H9 (cell line): Measurements from ENCODE around the gene UNC79. TPM values are rescaled to one million over a fixed set of nuclear protein-coding genes. Genes with fewer than 3 reads are reported as not detected.

ENCODE experiments used
- DNase-seq: peaks from one replicate; pipeline ENCODE4 v3.0.0-alpha.2; 2017
- H2AFZ ChIP-seq: one replicate; pipeline ENCODE4 v1.6.1; 2013; ENCODE audit warnings: mild to moderate bottlenecking, low read length, control low read depth, moderate library complexity
- H2AK5ac ChIP-seq: 2 replicates; pipeline ENCODE4 v1.6.1; 2013; ENCODE audit warnings: low read length, control low read depth, mixed read lengths; ENCODE audit not compliant: insufficient read length
- H2BK120ac ChIP-seq: one replicate; pipeline ENCODE4 v1.6.1; 2013; ENCODE audit warnings: low read depth, mild to moderate bottlenecking, low read length, control low read depth, inconsistent platforms; ENCODE audit not compliant: poor library complexity, severe bottlenecking
- H2BK12ac ChIP-seq: 2 replicates; pipeline ENCODE4 v1.6.1; 2013; ENCODE audit warnings: low read length, control low read depth, mixed read lengths, low read depth; ENCODE audit not compliant: insufficient read length
- H2BK15ac ChIP-seq: 2 replicates; pipeline ENCODE4 v1.6.1; 2013; ENCODE audit warnings: low read depth, low read length, control low read depth
- H2BK20ac ChIP-seq: one replicate; pipeline ENCODE4 v1.6.1; 2013; ENCODE audit warnings: low read depth, mild to moderate bottlenecking, low read length, control low read depth, inconsistent platforms; ENCODE audit not compliant: poor library complexity, severe bottlenecking
- H2BK5ac ChIP-seq: 2 replicates; pipeline ENCODE4 v1.6.1; 2013; ENCODE audit warnings: low read length, control low read depth, mixed read lengths; ENCODE audit not compliant: insufficient read length
- H3K14ac ChIP-seq: 2 replicates; pipeline ENCODE4 v1.6.1; 2013; ENCODE audit warnings: low read length, control low read depth; ENCODE audit not compliant: insufficient read depth
- H3K18ac ChIP-seq: 2 replicates; pipeline ENCODE4 v1.6.1; 2013; ENCODE audit warnings: low read depth, mild to moderate bottlenecking, mixed read lengths, low read length, control low read depth; ENCODE audit not compliant: insufficient read length
- H3K23ac ChIP-seq: 2 replicates; pipeline ENCODE4 v1.6.1; 2013; ENCODE audit warnings: low read length, control low read depth, mixed read lengths, low read depth; ENCODE audit not compliant: insufficient read length
- H3K23me2 ChIP-seq: 2 replicates; pipeline ENCODE4 v1.6.1; 2013; ENCODE audit warnings: low read depth, mild to moderate bottlenecking, mixed read lengths, low read length, control low read depth; ENCODE audit not compliant: insufficient read length, poor library complexity, severe bottlenecking
- H3K27ac ChIP-seq: 2 replicates; pipeline ENCODE4 v1.5.1; 2013; ENCODE audit warnings: low read length, control low read depth, mixed read lengths, low read depth; ENCODE audit not compliant: insufficient read length
- H3K27me3 ChIP-seq: 2 replicates; pipeline ENCODE4 v1.6.1; 2013; ENCODE audit warnings: low read length, control low read depth, inconsistent platforms; ENCODE audit not compliant: insufficient read depth
- H3K4ac ChIP-seq: 2 replicates; pipeline ENCODE4 v1.6.1; 2013; ENCODE audit warnings: low read depth, mild to moderate bottlenecking, control low read depth, inconsistent platforms, low read length, moderate library complexity
- H3K4me1 ChIP-seq: 2 replicates; pipeline ENCODE4 v1.6.1; 2013; ENCODE audit warnings: low read length, control low read depth, inconsistent platforms; ENCODE audit not compliant: insufficient read depth
- H3K4me2 ChIP-seq: 2 replicates; pipeline ENCODE4 v1.6.1; 2013; ENCODE audit warnings: low read length, control low read depth, mixed read lengths; ENCODE audit not compliant: insufficient read length, insufficient read depth
- H3K56ac ChIP-seq: 2 replicates; pipeline ENCODE4 v1.6.1; 2013; ENCODE audit warnings: low read depth, mild to moderate bottlenecking, mixed read lengths, low read length, control low read depth; ENCODE audit not compliant: insufficient read length
- H3K79me1 ChIP-seq: 2 replicates; pipeline ENCODE4 v1.6.1; 2013; ENCODE audit warnings: low read depth, mild to moderate bottlenecking, moderate library complexity, low read length, control low read depth, inconsistent platforms; ENCODE audit not compliant: insufficient read depth, poor library complexity, severe bottlenecking
- H3K79me2 ChIP-seq: 2 replicates; pipeline ENCODE4 v1.6.1; 2013; ENCODE audit warnings: low read length, control low read depth, inconsistent platforms; ENCODE audit not compliant: insufficient read depth
- H3K9ac ChIP-seq: 2 replicates; pipeline ENCODE4 v1.6.1; 2013; ENCODE audit warnings: low read length, control low read depth, mixed read lengths; ENCODE audit not compliant: insufficient read length; ENCODE audit errors: extremely low read depth
- H3K9me3 ChIP-seq: one replicate; pipeline ENCODE4 v1.6.1; 2013; ENCODE audit warnings: low read depth, low read length, inconsistent platforms; ENCODE audit not compliant: control insufficient read depth
- H3T11ph ChIP-seq: one replicate; pipeline ENCODE4 v1.6.1; 2013; ENCODE audit warnings: mild to moderate bottlenecking, low read length, control low read depth, inconsistent platforms
- H4K20me1 ChIP-seq: one replicate; pipeline ENCODE4 v1.6.1; 2013; ENCODE audit not compliant: control insufficient read depth, insufficient read length, insufficient read depth
- H4K5ac ChIP-seq: 2 replicates; pipeline ENCODE4 v1.6.1; 2013; ENCODE audit warnings: low read depth, mild to moderate bottlenecking, mixed read lengths, low read length, control low read depth; ENCODE audit not compliant: insufficient read length
- H4K8ac ChIP-seq: replicated peaks from 2 replicates; pipeline ENCODE4 v1.6.1; 2013; ENCODE audit warnings: low read length, control low read depth, mixed read lengths, low read depth; ENCODE audit not compliant: insufficient read length
- H4K91ac ChIP-seq: 2 replicates; pipeline ENCODE4 v1.6.1; 2013; ENCODE audit warnings: low read depth, mild to moderate bottlenecking, moderate library complexity, mixed read lengths, low read length, control low read depth; ENCODE audit not compliant: insufficient read length
- H3K27ac Mint-ChIP-seq, 3 experiments: 2 replicates in 2 of 3; 3 replicates in 1 of 3; pipeline ENCODE4 v1.8.0; 2020 to 2021; ENCODE audit warnings: mixed read lengths in 3 of 3, mild to moderate bottlenecking in 1 of 3, moderate library complexity in 1 of 3
- H3K27me3 Mint-ChIP-seq: 2 replicates; pipeline ENCODE4 v1.8.0; 2021; ENCODE audit warnings: low read depth, mild to moderate bottlenecking, moderate library complexity, mixed read lengths
- H3K36me3 Mint-ChIP-seq, 3 experiments: 2 replicates in 2 of 3; 3 replicates in 1 of 3; pipeline ENCODE4 v1.8.0; 2020 to 2021; ENCODE audit warnings: low read depth in 3 of 3, mixed read lengths in 3 of 3; ENCODE audit not compliant: insufficient read depth in 1 of 3
- H3K4me1 Mint-ChIP-seq, 2 experiments: 2 replicates each; pipeline ENCODE4 v1.8.0; 2020; ENCODE audit warnings: mixed read lengths in 2 of 2
- H3K4me3 Mint-ChIP-seq, 2 experiments: 2 replicates in 1 of 2; 3 replicates in 1 of 2; pipeline ENCODE4 v1.8.0; 2020 to 2021; ENCODE audit warnings: mild to moderate bottlenecking in 2 of 2, mixed read lengths in 2 of 2, moderate library complexity in 1 of 2
- H3K9me3 Mint-ChIP-seq, 2 experiments: 2 replicates in 1 of 2; 3 replicates in 1 of 2; pipeline ENCODE4 v1.8.0; 2020; ENCODE audit warnings: mild to moderate bottlenecking in 2 of 2, mixed read lengths in 2 of 2, moderate library complexity in 1 of 2
- CTCF ChIP-seq: fragments of 200-600 bp; sonication (generic); conservative IDR thresholded peaks from 3 replicates; pipeline ENCODE4 v1.8.0; 2021; ENCODE audit warnings: antibody characterized with exemption, mild to moderate bottlenecking
- WGBS: extraction: QIAGEN DNeasy Blood & Tissue Kit; methylation state at CpG from one replicate; pipeline ENCODE4 v1.1.7; 2013; ENCODE audit warnings: missing lambda C conversion rate, low lambda C conversion rate, mixed read lengths; ENCODE audit not compliant: insufficient read length; ENCODE audit errors: extremely low coverage; 5-methylcytosine and 5-hydroxymethylcytosine counted together
- total RNA-seq: library from RNA; stranded (reverse); gene quantifications from 2 replicates; pipeline ENCODE4 v1.2.1, GENCODE V29; 2021

Gene UNC79
- total RNA-seq, 1 experiment from 2014 or later: 3.0 TPM

DNA sequence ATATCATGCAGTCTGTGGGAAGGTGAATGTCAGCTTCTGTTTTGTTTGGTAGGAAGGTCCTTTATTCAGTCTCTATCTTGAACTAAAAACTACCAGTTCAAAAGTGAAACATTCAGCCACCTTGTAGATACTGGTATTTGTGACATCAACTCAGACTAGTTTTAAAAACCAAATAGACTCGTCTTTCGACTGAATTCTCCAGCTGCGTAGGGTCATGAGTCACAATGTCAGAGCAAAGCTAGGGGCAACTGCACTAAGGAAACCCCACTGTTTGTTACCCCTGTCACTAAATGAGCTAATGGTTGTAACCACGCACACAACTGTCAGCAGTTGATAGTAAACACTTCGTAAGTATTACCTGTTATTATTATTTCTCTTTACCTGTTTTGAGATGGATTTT, 212.9 kb downstream of the UNC79 start:
- Histone ChIP-seq H3K4me1 (no peaks in the 10 kb centered on the region), H4K5ac (no peak overlapping the region), H3K4ac (no peak overlapping the region), H3K4me2 (no peak overlapping the region), H2BK5ac (no peak overlapping the region), H3K9me3 (no peaks in the 10 kb centered on the region), H3K56ac (no peak overlapping the region), H2BK15ac (no peak overlapping the region), H3K79me2 (no peaks in the 10 kb centered on the region), H3K23me2 (no peaks in the 10 kb centered on the region), H3K27ac (no peak overlapping the region), H3K18ac (no peak overlapping the region), H2BK120ac (no peak overlapping the region), H3K27me3 (no peaks in the 10 kb centered on the region), H4K91ac (no peak overlapping the region), H4K20me1 (no peaks in the 10 kb centered on the region), H3K23ac (no peak overlapping the region), H3T11ph (no peak overlapping the region), H2AK5ac (no peak overlapping the region), H2BK20ac (no peak overlapping the region), H4K8ac (no peak overlapping the region), H3K9ac (no peak overlapping the region), H3K79me1 (no peaks in the 10 kb centered on the region), H2BK12ac (no peak overlapping the region), H3K14ac (no peak overlapping the region), H2AFZ (no peak overlapping the region)
- H3K27ac Mint-ChIP-seq: no peak overlapping the region
- H3K4me1 Mint-ChIP-seq: no peaks in the 10 kb centered on the region
- no peak overlapping the region for H3K4me3 Mint-ChIP-seq
- H3K9me3 Mint-ChIP-seq: peaks cover 2 to 3% of the 10 kb centered on the region in 2 experiments; a peak in 3 of 5 replicates
- no peaks in the 10 kb centered on the region for H3K27me3 Mint-ChIP-seq
- TF ChIP-seq CTCF: no peak
- peaks cover 4 to 6% (median 4%) of the 10 kb centered on the region in 3 experiments; a peak in 6 of 7 replicates for H3K36me3 Mint-ChIP-seq
- no peak for DNase-seq
- no CpG with 5 or more reads among the region's 5 CpGs for WGBS
